HG02943 (cell line): Measurements from ENCODE around the gene XPO4.
"Not testable (repeated sequence)": the region's sequence is repeated elsewhere in the genome, so short reads cannot be mapped to it uniquely, and the experiment has no call there.

Source experiments
- ATAC-seq: cut with Tn5 transposase; IDR thresholded peaks from one replicate; pipeline ENCODE4 v1.9.1; 2021; ENCODE audit warnings: mild to moderate bottlenecking, low read depth, moderate library complexity; ENCODE audit not compliant: unreplicated experiment

Gene XPO4

DNA sequence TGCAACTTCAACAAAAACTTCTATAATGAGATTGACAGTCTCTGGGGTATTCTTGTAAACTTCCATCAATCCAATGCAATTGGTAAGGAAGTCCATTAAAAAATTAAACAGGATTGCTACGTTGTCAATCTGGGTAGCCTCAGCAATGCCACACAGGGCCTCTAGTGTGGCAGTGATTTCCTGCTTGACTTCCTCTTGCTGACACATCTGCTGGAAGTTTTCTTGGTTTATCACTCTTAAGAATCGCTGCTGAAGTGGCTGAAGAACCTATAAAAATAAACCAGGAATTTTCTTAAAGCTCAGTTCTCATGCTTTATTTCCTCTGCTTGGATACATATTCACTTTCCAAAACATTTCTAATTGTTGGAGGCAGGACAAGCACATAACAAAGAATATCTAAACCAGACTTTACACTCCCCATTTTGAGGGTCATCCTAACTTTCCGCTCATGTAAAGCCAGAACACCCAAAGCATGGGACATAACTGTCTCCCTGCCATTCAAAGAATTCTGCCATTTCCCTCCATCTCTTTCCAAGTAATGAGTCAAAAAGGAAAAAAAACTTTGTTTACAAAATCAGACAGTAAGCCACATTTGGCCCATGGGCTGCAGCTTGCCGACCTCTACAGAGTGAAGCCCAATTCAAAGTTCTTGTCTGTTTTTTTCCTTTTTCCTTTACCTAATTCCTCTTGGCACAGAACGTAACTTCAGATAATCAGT is 105.6 kb downstream of the XPO4 start:
- no peak for ATAC-seq

DNA sequence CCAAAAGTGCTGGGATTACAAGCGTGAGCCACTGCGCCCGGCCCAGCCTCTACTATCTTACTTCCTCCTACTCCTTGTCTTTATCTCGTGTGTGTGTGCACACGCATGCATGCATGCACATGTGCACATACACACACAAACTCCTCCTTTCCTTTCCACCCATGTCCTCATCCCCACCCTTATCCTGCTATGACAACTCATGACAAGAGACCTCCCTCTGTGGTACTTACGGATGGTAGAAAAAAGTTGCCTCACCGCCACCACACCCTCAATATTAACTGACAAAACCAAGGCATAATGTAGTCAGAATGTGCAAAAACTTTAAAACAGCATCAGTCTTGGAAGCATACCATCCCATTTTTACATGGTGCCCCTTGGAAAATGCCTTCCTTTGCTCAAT is 112.9 kb downstream of the XPO4 start:
- ATAC-seq, result no peak

DNA sequence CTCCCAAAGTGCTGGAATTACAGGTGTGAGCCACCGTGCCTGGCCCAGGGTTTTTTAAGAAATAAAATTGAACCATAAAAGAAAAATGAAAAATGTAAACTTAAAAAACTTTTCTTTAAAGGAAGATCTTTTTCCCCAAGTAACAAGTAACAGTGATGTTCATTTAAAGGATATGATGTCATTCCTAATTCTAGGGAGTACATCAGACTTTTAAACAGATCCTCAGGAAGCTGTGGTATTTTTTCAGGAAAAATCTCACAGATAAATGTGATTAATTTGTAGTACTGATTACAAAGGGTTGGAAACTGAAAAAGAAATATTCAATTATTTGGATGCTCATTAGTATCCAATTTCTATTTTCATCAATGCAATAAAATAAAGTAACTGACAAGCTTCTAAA is 114.2 kb downstream of the XPO4 start:
- no peak for ATAC-seq

DNA sequence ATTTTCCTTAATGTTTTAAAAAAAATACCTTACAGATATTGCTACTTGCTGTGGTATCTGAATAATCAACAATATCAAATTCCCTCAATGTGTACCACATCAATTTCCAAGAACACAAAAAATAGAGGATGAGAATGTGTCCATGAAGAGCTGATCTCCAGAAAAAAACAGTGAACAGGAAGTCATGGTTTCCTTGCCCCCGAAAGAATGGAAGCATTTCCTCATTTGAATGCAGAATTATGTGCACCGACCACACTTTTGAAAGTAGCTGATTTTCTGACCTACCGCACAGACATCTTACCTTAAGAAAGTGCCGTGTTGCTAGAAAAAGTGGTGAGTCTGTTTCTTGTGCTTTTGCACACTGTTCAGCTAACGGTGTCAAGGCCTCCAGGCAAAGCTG is 115.4 kb downstream of the XPO4 start:
- no peak for ATAC-seq

DNA sequence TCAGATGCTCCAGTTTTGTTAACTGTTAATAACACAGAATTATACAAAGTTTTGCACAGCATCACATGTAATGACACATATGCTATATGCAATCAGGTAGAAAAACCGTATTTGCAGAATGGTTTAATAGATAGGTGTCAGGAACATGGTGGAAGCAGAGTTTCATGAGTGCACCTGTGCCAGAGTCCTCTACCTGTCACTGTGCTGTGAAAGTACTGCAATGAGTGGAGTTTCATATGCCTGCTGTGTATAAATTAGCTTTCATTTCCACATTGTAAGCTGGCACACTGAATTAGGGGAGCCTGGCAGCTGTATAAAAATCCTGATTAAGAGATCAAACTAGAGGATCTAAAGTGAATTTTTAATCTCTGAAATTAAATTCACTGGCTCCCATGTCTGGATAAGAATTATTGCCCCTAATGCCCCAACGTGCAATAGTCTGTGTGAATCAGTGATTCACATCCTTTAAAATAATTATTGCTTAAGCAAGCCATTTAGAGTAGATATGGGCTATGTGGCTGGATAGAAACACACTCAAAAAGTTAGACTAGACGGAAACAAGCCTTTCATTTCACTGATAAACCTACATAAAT is 120.3 kb downstream of the XPO4 start:
- peak; percentile 82 for ATAC-seq

DNA sequence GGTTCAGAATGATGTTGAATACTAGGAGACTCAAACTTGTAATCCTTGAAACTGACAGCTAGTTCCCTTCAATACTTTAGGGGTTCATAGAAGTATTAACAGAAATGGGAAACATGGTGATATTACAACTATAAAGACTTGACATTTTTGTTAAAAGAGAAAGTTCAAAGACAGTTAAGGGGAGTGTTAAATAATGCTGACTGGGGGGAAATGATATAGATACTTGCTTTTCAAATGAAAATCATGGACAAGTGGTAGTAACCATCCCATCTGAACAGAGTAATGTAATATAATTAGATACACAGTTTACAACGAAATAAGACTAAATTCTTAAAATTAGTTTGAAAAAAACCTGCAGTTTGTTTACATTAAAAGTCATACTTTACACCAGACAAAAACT is 122.2 kb downstream of the XPO4 start:
- ATAC-seq, result no peak

DNA sequence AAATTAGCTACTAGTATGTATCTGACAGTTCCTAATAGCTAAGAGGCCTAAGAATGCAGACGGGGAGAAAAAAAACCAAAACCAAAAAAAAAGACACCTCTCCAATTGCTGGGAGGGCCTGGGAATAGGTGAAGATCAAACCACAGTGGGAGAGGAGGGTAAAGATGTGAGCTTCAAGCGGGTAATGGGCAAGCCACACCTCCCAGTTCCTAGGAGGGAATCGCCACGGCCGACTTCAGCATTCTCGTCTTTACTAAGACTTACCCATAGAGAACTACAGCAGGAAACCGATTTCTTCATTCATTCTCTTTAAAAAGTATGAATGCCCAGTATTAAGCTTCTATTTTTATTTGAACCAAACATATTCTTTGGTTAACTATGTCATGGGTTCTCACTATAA is 123.1 kb downstream of the XPO4 start:
- ATAC-seq, result no peak

DNA sequence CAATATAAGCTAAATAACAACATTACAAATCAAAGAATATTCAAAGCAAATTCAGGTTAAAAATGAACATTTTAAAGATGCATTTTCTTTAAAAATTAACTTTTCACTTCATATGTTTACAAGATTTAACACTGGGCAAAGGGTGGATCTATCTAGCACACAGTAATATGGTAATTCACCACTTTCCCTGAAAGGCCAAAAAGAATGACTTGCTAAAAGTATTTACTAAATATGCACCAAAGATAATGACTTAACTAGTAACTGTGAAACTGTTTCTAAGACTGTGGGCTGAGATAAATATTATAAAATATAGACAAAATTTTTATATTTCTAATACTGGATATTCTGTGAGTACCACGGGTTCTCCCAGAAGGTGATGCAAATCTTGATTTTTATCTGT is 124.2 kb downstream of the XPO4 start:
- no peak for ATAC-seq

DNA sequence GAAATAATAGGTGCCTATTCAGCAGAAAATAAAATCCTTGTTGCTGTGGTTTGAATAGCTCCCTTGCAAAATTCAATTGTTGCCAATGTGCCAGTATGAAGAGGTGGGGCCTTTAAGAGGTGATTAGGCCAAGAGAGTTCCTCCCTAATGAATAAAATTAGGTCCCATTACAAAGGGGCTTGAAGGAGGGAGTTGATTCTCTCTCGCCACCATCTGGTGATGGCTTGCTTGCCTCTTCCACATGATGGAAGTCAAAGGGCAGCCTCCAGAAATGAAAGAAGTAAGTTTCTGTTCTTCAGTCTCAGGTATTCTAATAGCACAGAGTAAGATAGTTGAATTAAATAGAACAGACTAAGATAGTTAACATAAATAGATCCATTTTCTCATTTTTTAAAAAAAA is 125.8 kb downstream of the XPO4 start:
- no peak for ATAC-seq

DNA sequence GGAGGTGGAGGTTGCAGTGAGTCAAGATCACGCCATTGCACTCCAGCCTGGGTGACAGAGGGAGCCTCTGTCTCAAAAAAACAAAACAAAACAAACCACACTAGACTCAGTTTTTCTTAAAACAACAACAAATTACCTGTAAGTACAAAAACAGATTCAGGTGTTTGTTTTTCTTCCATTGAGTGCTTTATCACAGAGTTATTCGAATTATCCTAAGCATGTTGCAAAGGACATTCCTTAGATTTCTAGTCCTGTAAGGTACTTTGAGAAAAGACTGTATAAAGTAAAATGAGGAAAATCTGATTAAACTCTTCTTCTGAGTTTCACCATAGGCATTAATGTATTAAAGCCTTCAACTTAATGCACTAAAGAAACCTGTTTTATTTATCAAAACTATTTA is 126.6 kb downstream of the XPO4 start:
- no peak for ATAC-seq

DNA sequence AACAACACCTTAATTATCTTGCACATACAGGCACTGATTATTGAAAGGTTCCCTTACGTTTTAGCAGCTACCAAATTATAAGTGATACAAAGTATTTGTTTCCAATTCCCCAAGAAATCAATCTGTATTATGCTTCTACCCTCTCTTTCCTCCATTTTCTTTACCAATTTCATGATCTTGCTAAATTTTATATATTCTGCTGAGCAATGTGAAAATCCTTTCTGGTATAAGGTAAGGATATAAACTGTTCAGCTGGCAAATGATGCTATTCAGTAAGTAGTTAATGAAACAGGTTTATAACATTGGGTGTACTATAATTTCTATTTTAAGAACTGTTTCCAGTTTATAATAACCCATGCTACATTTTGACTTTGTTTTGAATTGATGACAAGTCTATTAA is 127.8 kb downstream of the XPO4 start:
- no peak for ATAC-seq

DNA sequence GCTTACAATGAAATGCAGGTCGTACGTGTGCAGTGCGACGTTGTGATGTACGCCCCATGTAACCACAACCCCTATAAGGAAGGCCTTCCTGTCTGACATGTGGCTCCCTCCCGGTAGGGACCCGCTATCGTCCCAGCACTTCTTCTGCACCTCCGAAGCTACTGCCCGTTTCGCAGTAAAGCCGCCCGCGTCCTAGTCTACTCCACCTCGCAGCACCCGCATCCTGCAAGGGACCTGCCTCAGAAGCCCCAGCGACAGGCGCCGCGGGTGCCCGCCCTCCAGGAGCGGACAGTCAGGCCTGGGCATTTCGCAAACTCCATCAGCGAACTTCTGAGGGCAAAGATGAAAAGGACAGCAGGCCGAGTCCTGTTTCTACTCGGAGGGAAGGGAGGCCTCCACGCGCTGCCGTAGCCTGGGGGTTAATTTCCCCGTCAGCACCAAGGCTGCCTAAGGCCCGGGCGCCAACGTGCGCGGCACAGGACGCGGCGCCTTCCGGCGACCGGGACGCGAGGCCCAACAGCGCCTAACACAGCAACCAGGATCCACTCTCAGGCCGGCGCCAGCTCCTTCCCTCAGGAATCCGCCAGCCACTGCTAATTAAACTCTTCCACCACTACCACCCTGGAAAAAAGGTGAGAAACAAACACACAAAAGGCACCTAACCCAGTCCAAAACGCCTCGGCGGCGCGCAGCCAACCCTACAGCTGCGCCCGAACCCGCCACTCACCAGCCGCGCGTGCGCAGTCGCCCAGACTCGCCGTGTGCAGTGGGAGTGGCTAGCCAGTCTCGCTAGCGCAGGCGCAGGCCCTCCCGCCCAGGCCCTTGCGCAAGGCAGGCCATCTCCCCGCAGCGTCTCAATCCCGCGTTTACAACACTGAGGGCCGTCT is 129.1 kb downstream of the XPO4 start, which contains the start of gene EEF1AKMT1:
Gene EEF1AKMT1 (minus strand): TSS at position 768 of the 887 bp plus-strand sequence. CDS start 16,363 bp downstream, outside the sequence.
- peak; percentile 86 for ATAC-seq

DNA sequence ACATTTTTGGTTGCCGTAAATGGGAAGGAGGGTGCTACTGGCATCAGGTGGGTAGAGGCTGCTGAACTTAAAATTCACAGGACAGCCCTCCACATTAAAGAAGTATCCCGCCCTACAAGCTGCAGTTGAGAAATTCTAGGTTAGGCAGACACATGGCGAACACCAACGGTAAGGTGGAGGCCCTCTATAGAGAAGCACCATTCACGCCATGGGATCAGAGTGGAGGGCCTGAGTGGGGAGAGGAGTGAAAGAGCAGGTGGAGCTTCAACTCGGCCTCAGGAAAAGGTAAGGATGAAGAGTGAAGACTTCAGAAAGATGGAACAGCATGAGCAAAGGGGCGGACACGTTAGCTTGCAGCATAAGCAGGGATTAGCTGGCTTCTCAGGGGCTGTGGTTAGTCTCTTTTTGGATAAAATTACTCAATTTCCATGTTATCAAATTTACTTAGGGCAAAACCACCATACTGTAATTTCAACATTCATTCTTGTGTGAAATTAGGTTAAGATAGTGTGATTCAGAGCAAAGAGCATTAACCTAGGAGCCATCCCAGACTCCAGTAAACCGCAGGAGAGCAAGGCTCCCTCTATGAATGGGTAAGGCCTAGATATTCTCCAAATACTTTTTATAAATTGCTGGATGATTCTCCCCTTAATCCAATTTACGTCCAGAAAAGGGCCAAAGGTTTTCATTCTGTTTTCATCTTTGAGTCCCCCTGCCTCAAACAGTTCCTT is 130.0 kb downstream of the XPO4 start:
- ATAC-seq, result no peak

DNA sequence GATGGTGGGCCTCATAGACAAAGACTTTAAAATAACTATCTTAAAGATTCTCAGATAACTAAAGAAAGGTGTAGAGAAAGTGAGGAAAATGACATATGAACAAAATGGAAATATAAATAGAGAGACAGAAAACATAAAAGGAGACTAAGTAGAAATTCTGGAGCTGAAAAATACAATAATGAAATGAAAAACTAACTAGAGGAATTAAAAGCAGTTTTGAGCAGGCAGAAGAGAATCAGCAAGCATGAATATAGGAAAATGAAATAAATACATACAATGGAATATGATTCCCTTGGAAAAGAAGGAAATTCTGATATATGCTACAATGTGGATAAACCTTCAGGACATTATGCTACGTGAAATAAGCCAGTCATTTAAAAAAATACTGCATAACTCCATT is 132.7 kb downstream of the XPO4 start:
- no peak for ATAC-seq

DNA sequence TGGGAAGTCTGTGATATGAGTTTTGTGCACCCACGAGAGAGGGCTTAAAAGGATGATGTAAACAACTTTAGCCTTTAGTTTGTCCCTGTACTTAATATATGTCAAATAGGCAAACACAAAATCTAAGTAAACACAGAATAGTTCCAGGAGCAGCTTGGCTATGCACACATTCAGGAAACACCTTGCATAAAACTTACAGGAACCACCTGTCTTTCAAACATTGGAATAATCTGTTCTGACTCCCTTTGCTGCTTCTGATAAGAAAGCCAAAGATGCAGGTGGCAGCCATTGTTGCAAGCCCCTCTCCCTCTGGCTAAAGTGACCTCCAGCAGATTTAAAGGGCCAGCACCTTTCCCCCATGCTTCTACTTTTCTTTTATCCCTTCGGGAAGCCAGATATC is 133.5 kb downstream of the XPO4 start:
- no peak for ATAC-seq

DNA sequence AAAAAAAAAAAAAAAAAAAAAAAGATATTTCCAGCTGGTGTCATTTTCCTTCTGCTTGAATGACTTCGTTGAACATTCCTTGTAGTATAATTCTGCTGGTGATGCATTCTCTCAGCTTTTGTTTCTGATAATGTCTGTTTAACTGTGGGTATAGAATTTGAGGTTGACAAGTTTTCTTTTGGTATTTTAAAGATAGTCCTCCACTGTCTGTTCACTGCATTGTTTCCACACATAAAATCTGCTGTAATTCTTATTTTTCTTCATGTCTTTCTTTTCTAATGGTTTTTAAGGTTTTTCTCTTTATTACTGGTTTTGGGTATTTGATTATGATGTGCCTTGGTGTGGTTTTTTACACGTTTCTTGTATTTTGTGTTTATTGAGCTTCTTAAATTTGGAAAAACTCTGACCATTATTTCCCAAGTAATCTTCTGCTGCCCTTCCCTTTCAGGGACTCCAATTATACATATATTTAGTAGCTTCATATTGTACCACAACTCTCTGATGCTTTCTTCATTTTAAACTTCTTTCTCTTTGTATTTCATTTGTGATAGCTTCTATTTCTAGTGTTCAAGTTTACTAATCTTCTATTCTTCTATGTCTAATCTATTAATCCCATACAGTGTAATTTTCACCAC is 135.1 kb downstream of the XPO4 start:
- no peak for ATAC-seq

DNA sequence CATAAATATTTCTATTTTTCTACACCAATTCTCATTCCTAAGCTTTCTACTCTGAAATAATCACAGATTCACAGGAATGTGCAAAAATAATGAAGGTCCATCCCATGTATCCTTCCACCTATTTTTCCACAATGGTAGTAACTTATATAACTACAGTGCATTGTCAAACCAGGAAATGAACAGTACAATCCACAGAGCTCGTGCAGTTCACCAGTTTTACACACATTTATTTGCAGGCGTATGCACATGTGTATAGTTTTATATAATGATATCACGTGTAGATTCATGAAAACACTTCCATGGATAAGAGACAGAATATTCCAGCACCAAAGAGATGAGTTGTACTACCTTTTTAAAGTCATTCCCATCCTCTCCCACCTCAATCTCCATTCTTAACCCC is 141.7 kb downstream of the XPO4 start:
- ATAC-seq, result no peak

DNA sequence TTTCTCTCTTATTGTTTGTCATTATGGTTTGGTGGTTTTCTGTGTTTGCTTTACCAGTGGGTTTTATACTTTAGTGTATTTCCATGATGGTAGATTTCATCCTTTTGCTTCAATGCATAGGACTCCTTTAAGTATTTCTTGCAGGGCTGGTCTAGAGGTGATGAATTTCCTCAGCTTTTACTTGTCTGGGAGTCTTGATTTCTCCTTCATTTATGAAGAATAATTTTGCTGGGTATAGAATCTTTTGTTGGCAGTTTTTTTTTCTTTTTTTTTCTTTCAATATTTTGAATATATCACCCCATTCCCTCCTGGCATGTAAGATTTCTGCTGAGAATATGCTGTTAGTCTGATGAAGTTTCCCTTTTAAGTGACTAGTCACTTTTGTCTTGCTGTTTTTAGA is 148.5 kb downstream of the XPO4 start:
- no peak for ATAC-seq

DNA sequence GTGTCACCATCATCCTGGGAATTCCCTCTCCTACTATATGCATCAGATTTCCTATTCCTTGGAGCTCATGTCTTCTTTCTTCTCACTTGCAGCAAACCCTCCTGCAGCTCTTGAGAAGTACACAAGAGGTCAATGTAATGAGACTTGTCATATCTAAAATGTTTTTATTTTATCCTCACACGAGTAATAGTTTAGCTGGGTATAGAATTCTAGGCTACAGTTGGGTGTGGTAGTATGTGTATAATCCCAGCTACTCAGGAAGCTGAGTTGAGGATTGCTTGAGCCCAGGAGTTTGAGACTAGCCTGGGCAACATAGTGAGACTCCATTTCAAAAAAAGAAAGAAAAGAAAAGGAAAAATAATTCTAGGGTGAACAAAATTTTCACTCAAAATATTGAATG is 153.2 kb downstream of the XPO4 start:
- ATAC-seq, result no peak

DNA sequence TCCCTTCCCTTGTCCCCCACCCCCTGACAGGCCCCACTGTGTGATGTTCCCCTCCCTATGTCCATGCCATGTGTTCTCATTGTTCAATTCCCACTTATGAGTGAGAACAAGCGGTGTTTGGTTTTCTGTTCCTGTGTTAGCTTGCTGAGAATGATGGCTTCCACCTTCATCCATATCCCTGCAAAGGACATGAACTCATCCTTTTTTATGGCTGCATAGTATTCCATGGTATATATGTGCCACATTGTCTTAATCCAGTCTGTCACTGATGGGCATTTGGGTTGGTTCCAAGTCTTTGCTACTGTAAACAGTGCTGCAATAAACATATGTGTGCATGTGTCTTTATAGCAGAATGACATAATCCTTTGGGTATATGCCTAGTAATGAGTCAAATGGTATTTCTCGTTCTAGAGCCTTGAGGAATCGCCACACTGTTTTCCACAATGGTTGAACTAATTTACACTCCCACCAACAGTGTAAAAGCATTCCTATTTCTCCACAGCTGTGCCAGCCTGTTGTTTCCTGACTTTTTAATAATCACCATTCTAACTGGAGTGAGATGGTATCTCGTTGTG is 158.6 kb downstream of the XPO4 start:
- not testable (repeated sequence) for ATAC-seq
